Parathyroid adenoma (tissue), 2 donors: ENCODE data around the gene SSBP2.
A peak's percentile ranks its signal among the peaks of the same experiment; 100 is the strongest.

Experiments
- H2AFZ ChIP-seq: fragments of 300-600 bp; sonication (generic); one replicate; pipeline ENCODE4 v1.7.0; 2017; ENCODE audit warnings: antibody characterized with exemption, mild to moderate bottlenecking
- H3K27ac ChIP-seq: fragments of 300-600 bp; sonication (generic); one replicate; pipeline ENCODE4 v1.7.0; 2017
- H3K27me3 ChIP-seq: fragments of 300-600 bp; sonication (generic); one replicate; pipeline ENCODE4 v1.7.0; 2017; ENCODE audit warnings: low read length; ENCODE audit not compliant: control insufficient read depth, insufficient read depth
- H3K36me3 ChIP-seq: fragments of 300-600 bp; sonication (generic); one replicate; pipeline ENCODE4 v1.7.0; 2017; ENCODE audit warnings: low read length; ENCODE audit not compliant: control insufficient read depth, insufficient read depth
- H3K4me1 ChIP-seq: fragments of 300-600 bp; sonication (generic); one replicate; pipeline ENCODE4 v1.7.0; 2017; ENCODE audit warnings: control low read depth
- H3K4me2 ChIP-seq: fragments of 300-600 bp; sonication (generic); one replicate; pipeline ENCODE4 v1.7.0; 2017; ENCODE audit warnings: low read length
- H3K4me3 ChIP-seq: fragments of 300-600 bp; sonication (generic); one replicate; pipeline ENCODE4 v1.7.0; 2017; ENCODE audit warnings: low read depth, low read length
- H3K79me2 ChIP-seq: fragments of 300-600 bp; sonication (generic); one replicate; pipeline ENCODE4 v1.7.0; 2017; ENCODE audit warnings: control low read depth
- H3K9ac ChIP-seq: fragments of 300-600 bp; sonication (generic); one replicate; pipeline ENCODE4 v1.7.0; 2017; ENCODE audit warnings: mild to moderate bottlenecking
- H3K9me3 ChIP-seq: fragments of 300-600 bp; sonication (generic); one replicate; pipeline ENCODE4 v1.7.0; 2017; ENCODE audit warnings: low read length; ENCODE audit not compliant: control insufficient read depth
- CTCF ChIP-seq: fragments of 300-600 bp; sonication (generic); IDR thresholded peaks from one replicate; pipeline ENCODE4 v1.7.0; 2017; ENCODE audit warnings: antibody characterized with exemption, mild to moderate bottlenecking
- donor health status: primary hyperparathyroidism.

SSBP2 gene

DNA sequence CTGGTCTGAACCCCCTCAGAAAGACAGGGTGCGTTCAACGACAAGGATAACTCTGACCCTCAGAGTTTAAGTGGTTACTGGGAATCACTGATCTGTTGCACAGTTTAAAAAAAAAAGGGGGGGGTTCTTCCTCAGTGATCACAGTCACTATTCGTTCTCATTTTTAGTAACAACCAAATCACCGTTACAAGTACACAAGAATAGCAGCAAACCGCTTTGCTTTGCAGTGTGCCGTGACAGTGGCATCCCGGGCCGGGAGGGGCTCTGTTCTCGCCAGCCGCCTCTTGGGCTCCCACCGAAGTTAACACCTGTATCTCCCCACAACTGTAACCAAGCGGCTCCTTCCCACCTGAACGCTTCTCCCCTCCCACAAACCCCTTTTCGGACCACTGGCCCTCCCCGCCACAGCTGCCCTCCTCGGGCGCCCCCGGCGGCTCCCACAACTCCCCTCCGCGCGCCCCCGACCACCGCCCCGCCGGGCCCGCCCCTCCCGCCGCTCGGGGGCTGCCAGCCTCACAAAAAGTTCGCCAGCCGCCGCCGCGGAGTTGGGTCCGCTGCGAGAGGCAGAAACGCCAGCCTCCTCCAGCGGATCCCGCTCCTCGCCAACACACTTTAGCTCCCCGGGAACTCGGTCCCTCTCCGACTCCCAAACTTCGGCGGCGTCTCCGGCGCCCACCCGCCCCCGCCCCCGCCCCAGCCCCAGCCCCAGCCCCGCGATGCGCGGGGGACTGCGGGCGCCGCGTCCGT lies 1.2 kb downstream of the SSBP2 start:
- H3K4me3 ChIP-seq: peak overlapping the region; percentile 67
- H3K27ac ChIP-seq: peak overlapping the region; percentile 13
- H3K9me3 ChIP-seq: no peaks in the 10 kb centered on the region
- peaks cover 10% of the 10 kb centered on the region for H3K4me1 ChIP-seq
- no peaks in the 10 kb centered on the region for H3K36me3 ChIP-seq
- H3K79me2 ChIP-seq: peaks cover 6% of the 10 kb centered on the region
- no peak overlapping the region for H3K9ac ChIP-seq
- H3K27me3 ChIP-seq: no peaks in the 10 kb centered on the region
- H3K4me2 ChIP-seq: peak overlapping the region; percentile 70
- no peak for TF ChIP-seq CTCF
- H2AFZ ChIP-seq: peak overlapping the region; percentile 47

- Histone ChIP-seq H3K9me3 (no peaks in the 10 kb centered on the region), H3K27me3 (no peaks in the 10 kb centered on the region), H3K36me3 (no peaks in the 10 kb centered on the region), H2AFZ (peak overlapping the region; percentile 47), H3K4me3 (peak overlapping the region; percentile 67), H3K79me2 (peaks cover 6% of the 10 kb centered on the region), H3K4me2 (peak overlapping the region; percentile 70), H3K4me1 (peaks cover 10% of the 10 kb centered on the region), H3K9ac (no peak overlapping the region), H3K27ac (peak overlapping the region; percentile 13)
- TF ChIP-seq CTCF: no peak
Measured at GRCh38 chr5:81749192-81749560, 1.7 kb downstream of the SSBP2 start.

DNA sequence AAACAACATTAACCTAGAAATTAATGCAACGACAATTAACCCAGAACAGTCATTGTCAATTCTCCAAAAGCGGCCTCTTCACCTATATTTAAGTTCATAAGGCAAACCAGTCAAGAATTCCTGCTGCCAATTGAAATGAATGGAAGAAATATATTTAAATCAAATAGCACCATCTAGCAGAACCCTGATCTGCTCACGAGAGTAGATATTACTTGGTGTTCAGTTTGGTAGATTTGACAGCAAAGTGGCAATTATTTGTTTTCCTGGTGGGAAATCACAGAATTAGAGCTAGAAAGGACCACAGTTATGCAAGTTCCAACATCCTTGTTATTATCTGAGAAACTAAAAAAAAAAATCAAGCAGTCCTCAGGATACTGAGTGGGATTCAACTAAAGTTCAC lies 2.3 kb downstream of the SSBP2 start:
- H3K36me3 ChIP-seq: no peaks in the 10 kb centered on the region
- H3K9ac ChIP-seq: no peak overlapping the region
- H3K4me2 ChIP-seq: peak overlapping the region; percentile 70
- no peak overlapping the region for H3K27ac ChIP-seq
- H3K4me1 ChIP-seq: peaks cover 10% of the 10 kb centered on the region
- TF ChIP-seq CTCF: no peak
- peak overlapping the region; percentile 67 for H3K4me3 ChIP-seq
- H3K27me3 ChIP-seq: no peaks in the 10 kb centered on the region
- H2AFZ ChIP-seq: no peak overlapping the region
- peaks cover 10% of the 10 kb centered on the region for H3K79me2 ChIP-seq
- H3K9me3 ChIP-seq: no peaks in the 10 kb centered on the region

GRCh38 chr5:81747030-81747429 lies 3.9 kb downstream of the SSBP2 start:
- Histone ChIP-seq H3K9me3 (no peaks in the 10 kb centered on the region), H3K4me3 (no peak overlapping the region), H3K36me3 (no peaks in the 10 kb centered on the region), H3K79me2 (peaks cover 20% of the 10 kb centered on the region), H3K4me2 (no peak overlapping the region), H3K27ac (no peak overlapping the region), H3K4me1 (peaks cover 7% of the 10 kb centered on the region), H2AFZ (no peak overlapping the region), H3K27me3 (no peaks in the 10 kb centered on the region), H3K9ac (no peak overlapping the region)
- TF ChIP-seq CTCF: no peak

GRCh38 chr5:81740758-81741157 lies 10.1 kb downstream of the SSBP2 start:
- Histone ChIP-seq H2AFZ (no peak overlapping the region), H3K27me3 (no peaks in the 10 kb centered on the region), H3K27ac (no peak overlapping the region), H3K9ac (no peak overlapping the region), H3K4me2 (no peak overlapping the region), H3K4me1 (no peaks in the 10 kb centered on the region), H3K79me2 (peaks cover 34% of the 10 kb centered on the region), H3K4me3 (no peak overlapping the region), H3K36me3 (no peaks in the 10 kb centered on the region), H3K9me3 (no peaks in the 10 kb centered on the region)
- no peak for TF ChIP-seq CTCF
